Stimulated activated CD8-positive, alpha-beta memory T cell treated with anti-CD3 and anti-CD28 coated beads, Interleukin-4, amount 100 ng/mL, for 48 hours (primary cell): ENCODE data around the gene MAPT.

Experiments
- DNase-seq: peaks from one replicate; pipeline ENCODE4 v3.0.0-alpha.2; 2020

Gene MAPT

GRCh38 chr17:46074540-46074939 is 180.2 kb downstream of the MAPT start:
- DNase-seq: no peak
